Endothelial cell of umbilical vein (primary cell): Measurements from ENCODE around the gene SYTL2. TPM values are rescaled to one million over a fixed set of nuclear protein-coding genes. Genes with fewer than 3 reads are reported as not detected.

Source experiments
- BruUV-seq: library from RNA; stranded (reverse); fragments of 400-500 nt; replicated peaks from 2 replicates; lab custom pipeline; 2021; lab: Mats Ljungman, UMichigan
- CTCF ChIA-PET: fragments of 300-600, 350-600 bp; sonication (Branson Sonifier 250); formaldehyde crosslinking; loops from one replicate; lab custom pipeline; 2021; ENCODE audit warnings: antibody characterized with exemption, inconsistent platforms; lab: Charles Lee
- POLR2A ChIA-PET: fragments of 300-600, 350-600 bp; sonication (Branson Sonifier 250); formaldehyde crosslinking; loops from one replicate; lab custom pipeline; 2021; ENCODE audit warnings: antibody characterized with exemption, inconsistent platforms; lab: Charles Lee
- DNase-seq: peaks from one replicate; pipeline ENCODE4 v3.0.0-alpha.2; 2011; ENCODE audit warnings: low read depth, low spot score
- FAIRE-seq: peaks from 2 replicates; lab custom pipeline; 2011; peaks lifted over from hg19 to GRCh38; lab: Jason Lieb, UNC
- H2AFZ ChIP-seq: 2 replicates; pipeline ENCODE4 v1.6.0; 2012; ENCODE audit warnings: low read depth, low read length, control low read depth, inconsistent platforms
- H3K27ac ChIP-seq: 2 replicates; pipeline ENCODE4 v1.5.1; 2011; ENCODE audit warnings: low read depth, mild to moderate bottlenecking, control low read depth, low read length, moderate library complexity; ENCODE audit not compliant: insufficient read depth
- H3K27me3 ChIP-seq, 2 experiments: 2 replicates each; pipeline versions ENCODE4 v1.6.0 to v1.6.1; 2011; ENCODE audit warnings: low read length in 2 of 2, mixed read lengths in 1 of 2; ENCODE audit not compliant: control insufficient read depth in 2 of 2, insufficient read depth in 2 of 2
- H3K36me3 ChIP-seq, 2 experiments: 2 replicates in 1 of 2; 3 replicates in 1 of 2; pipeline ENCODE4 v1.5.1; 2011; ENCODE audit warnings: low read length in 2 of 2, mild to moderate bottlenecking in 1 of 2, moderate library complexity in 1 of 2; ENCODE audit not compliant: control insufficient read depth in 2 of 2, insufficient read depth in 2 of 2; ENCODE audit errors: extremely low read depth in 1 of 2
- H3K4me1 ChIP-seq: 3 replicates; pipeline ENCODE4 v1.5.1; 2011; ENCODE audit warnings: mild to moderate bottlenecking, low read length; ENCODE audit not compliant: control insufficient read depth, insufficient read depth; ENCODE audit errors: extremely low read depth
- H3K4me2 ChIP-seq: 2 replicates; pipeline ENCODE4 v1.6.1; 2011; ENCODE audit warnings: low read length, control low read depth, mixed read lengths; ENCODE audit not compliant: insufficient read depth
- H3K4me3 ChIP-seq, 3 experiments: fragments of 200-600 bp in 1 of 3; sonication (generic), shearing (Covaris generic) in 1 of 3; replicated peaks in 1 of 3; 2 replicates each; pipeline ENCODE4 v1.5.1; 2011 to 2016; ENCODE audit warnings: control low read depth in 3 of 3, low read length in 3 of 3, mild to moderate bottlenecking in 2 of 3, inconsistent platforms in 1 of 3, low read depth in 1 of 3, moderate library complexity in 1 of 3; ENCODE audit not compliant: insufficient read depth in 1 of 3
- H3K79me2 ChIP-seq: 2 replicates; pipeline ENCODE4 v1.6.0; 2012; ENCODE audit warnings: low read length, inconsistent platforms; ENCODE audit not compliant: control insufficient read depth, insufficient read depth
- H3K9ac ChIP-seq: replicated peaks from 2 replicates; pipeline ENCODE3; 2011; ENCODE audit warnings: low read length, control low read depth; ENCODE audit not compliant: insufficient read depth; ENCODE audit errors: extremely low read depth
- H3K9me1 ChIP-seq: replicated peaks from 3 replicates; pipeline ENCODE4 v1.6.0; 2011; ENCODE audit warnings: mild to moderate bottlenecking, low read length; ENCODE audit not compliant: control insufficient read depth, insufficient read depth; ENCODE audit errors: extremely low read depth
- H3K9me3 ChIP-seq: replicated peaks from 2 replicates; pipeline ENCODE4 v1.5.1; 2012; ENCODE audit warnings: low read length, inconsistent platforms; ENCODE audit not compliant: control insufficient read depth, insufficient read depth
- H4K20me1 ChIP-seq: replicated peaks from 2 replicates; pipeline ENCODE3; 2011; ENCODE audit warnings: mild to moderate bottlenecking, low read length; ENCODE audit not compliant: control insufficient read depth, insufficient read depth; ENCODE audit errors: extremely low read depth
- GATA2 ChIP-seq: IDR thresholded peaks from 2 replicates; pipeline ENCODE4 v1.7.0; 2011; ENCODE audit warnings: low read depth, mild to moderate bottlenecking, moderate library complexity, mixed read lengths, low read length; ENCODE audit not compliant: insufficient read length, insufficient read depth
- JUN ChIP-seq: IDR thresholded peaks from 2 replicates; pipeline ENCODE4 v1.6.1; 2011; ENCODE audit warnings: borderline replicate concordance, low read depth; ENCODE audit not compliant: insufficient read length, insufficient read depth
- MYC ChIP-seq: IDR thresholded peaks from one replicate; pipeline ENCODE4 v1.6.1; 2011; ENCODE audit warnings: mild to moderate bottlenecking, low read depth, low read length
- POLR2A ChIP-seq: IDR thresholded peaks from 2 replicates; pipeline ENCODE4 v1.6.1; 2012; ENCODE audit warnings: low read depth, mild to moderate bottlenecking, control low read depth, low read length
- dilution Hi-C: fragments of 300-500 bp; cut with MboI; formaldehyde crosslinking; loops from one replicate; pipeline ENCODE4 v1.15.0; 2019; ENCODE audit warnings: low sequenced_read_pairs; ENCODE audit not compliant: extremely low pct_ligation_motif_present
- intact Hi-C: fragments of 100-400 bp; cut with micrococcal nuclease; formaldehyde crosslinking; loops from one replicate; pipeline ENCODE4 v1.10.0; 2022
- polyA plus RNA-seq, 4 experiments: library from polyadenylated mRNA; depleted of rRNA in 3 of 4; stranded (reverse) in 3 of 4; unstranded in 1 of 4; fragments of >200 nt; gene quantifications; 2 replicates each; pipeline versions ENCODE4 v1.2.1 to v1.2.3, GENCODE V29; 2011 to 2012; ENCODE audit warnings: missing spikeins in 1 of 4
- total RNA-seq: library from RNA; stranded (reverse); gene quantifications from 2 replicates; pipeline ENCODE4 v1.2.3, GENCODE V29; 2021
- TF ChIP-seq, protein P1 (sequence below), 2 donors: IDR thresholded peaks; 1 replicate in 1 of 2; 2 replicates in 1 of 2; pipeline ENCODE4 v1.5.1; 2011; ENCODE audit warnings: low read length in 2 of 2, mild to moderate bottlenecking in 2 of 2, moderate library complexity in 2 of 2, control low read depth in 1 of 2, inconsistent platforms in 1 of 2, low read depth in 1 of 2; ENCODE audit not compliant: insufficient read depth in 1 of 2; ENCODE audit errors: extremely low read depth in 1 of 2
- TF ChIP-seq, protein P2 (sequence below): IDR thresholded peaks from 2 replicates; pipeline ENCODE4 v1.6.1; 2011; ENCODE audit not compliant: insufficient read depth, insufficient read length

The SYTL2 gene
- total and polyA plus RNA-seq, 2 donors (not counting 3 experiments of a cell fraction or from before 2014, with no cell fraction given) = 1.4 to 2.4 TPM

GRCh38 chr11:85752201-85752889 is 58.6 kb downstream of the SYTL2 start:
- Histone ChIP-seq H3K9me1 (no peaks in the 10 kb centered on the region), H3K4me2 (no peak overlapping the region), H3K4me1 (peaks cover 5% of the 10 kb centered on the region), H3K4me3 (no peak overlapping the region), H3K79me2 (no peaks in the 10 kb centered on the region), H3K27me3 (peaks cover 4 to 5% of the 10 kb centered on the region in 2 experiments), H3K9me3 (no peaks in the 10 kb centered on the region), H3K9ac (no peak overlapping the region), H2AFZ (no peak overlapping the region), H4K20me1 (no peaks in the 10 kb centered on the region), H3K27ac (no peak overlapping the region), H3K36me3 (no peaks in the 10 kb centered on the region)
- ChIA-PET POLR2A (no interaction called here), CTCF (no interaction called here)
- dilution Hi-C loops = no loop called here
- DNase-seq (no peak), FAIRE-seq (no peak)
- intact Hi-C loops = loop anchor here (2.0 kb wide), 2 partner anchors 14 to 26 kb away; no protein-coding TSS in a partner anchor
- TF ChIP-seq JUN = no peak
- TF ChIP-seq GATA2 = no peak
- TF ChIP-seq, protein P1, sequence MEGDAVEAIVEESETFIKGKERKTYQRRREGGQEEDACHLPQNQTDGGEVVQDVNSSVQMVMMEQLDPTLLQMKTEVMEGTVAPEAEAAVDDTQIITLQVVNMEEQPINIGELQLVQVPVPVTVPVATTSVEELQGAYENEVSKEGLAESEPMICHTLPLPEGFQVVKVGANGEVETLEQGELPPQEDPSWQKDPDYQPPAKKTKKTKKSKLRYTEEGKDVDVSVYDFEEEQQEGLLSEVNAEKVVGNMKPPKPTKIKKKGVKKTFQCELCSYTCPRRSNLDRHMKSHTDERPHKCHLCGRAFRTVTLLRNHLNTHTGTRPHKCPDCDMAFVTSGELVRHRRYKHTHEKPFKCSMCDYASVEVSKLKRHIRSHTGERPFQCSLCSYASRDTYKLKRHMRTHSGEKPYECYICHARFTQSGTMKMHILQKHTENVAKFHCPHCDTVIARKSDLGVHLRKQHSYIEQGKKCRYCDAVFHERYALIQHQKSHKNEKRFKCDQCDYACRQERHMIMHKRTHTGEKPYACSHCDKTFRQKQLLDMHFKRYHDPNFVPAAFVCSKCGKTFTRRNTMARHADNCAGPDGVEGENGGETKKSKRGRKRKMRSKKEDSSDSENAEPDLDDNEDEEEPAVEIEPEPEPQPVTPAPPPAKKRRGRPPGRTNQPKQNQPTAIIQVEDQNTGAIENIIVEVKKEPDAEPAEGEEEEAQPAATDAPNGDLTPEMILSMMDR (IDR thresholded peaks at IDR 0.05; ENCODE audit: extremely low read depth in 1 of 2, insufficient read depth in 1 of 2, low read depth in 1 of 2, low read length in 2 of 2) = no peak
- TF ChIP-seq POLR2A = no peak
- TF ChIP-seq MYC = no peak
- TF ChIP-seq, protein P2, sequence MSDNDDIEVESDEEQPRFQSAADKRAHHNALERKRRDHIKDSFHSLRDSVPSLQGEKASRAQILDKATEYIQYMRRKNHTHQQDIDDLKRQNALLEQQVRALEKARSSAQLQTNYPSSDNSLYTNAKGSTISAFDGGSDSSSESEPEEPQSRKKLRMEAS = no peak
- BruUV-seq = no TSS peak
